ENCODE data around the gene SFT2D1.
"Not testable (repeated sequence)": the region's sequence is repeated elsewhere in the genome, so short reads cannot be mapped to it uniquely, and the experiment has no call there.

SFT2D1 gene

GRCh38 chr6:166342349-166343149, at the start of gene SFT2D1:
SFT2D1 (minus strand) TSS chr6:166342545; CDS start chr6:166342481, 64 bp downstream.
- peak in 54 of 56 donors; percentile 22 to 87 (median 72) for DNase-seq

GRCh38 chr6:166389119-166389518, 46.8 kb upstream of the SFT2D1 start:
- no peak for DNase-seq

DNA sequence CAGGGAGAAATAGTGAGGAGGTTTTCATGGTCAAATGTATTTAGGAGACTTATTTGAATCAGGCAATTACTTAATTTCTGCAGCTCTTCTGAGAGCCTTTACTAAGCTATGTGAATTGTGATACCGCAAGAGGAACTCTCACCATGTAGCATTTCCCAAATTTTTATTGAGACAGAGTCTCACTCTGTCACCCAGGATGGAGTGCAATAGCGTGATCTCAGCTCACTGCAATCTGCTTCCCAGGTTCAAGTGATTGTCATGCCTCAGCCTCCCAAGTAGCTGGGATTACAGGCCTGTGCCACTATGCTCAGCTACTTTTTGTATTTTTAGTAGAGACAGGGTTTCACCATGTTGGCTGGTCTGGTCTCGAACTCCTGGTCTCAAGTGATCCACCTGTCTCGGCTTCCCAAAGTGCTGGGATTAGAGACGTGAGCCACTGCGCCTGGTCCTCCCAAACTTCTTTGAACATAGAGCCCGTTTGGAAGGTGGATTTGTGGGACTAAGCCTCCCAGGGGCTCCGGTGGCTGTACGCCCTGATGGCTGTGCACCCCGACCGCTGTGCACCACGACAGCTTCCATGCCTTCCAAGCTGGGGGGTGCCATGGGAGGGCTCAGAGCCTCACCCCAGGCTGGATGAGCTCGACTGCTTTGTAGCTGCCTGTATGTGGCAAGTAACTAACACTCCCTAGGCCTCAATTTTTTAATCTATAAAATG, 46.1 kb upstream of the SFT2D1 start:
- no peak for DNase-seq

GRCh38 chr6:166387642-166388289, 45.4 kb upstream of the SFT2D1 start:
- no peak for DNase-seq

GRCh38 chr6:166387098-166387497, 44.8 kb upstream of the SFT2D1 start:
- DNase-seq, result not testable (repeated sequence)

GRCh38 chr6:166386111-166386510, 43.8 kb upstream of the SFT2D1 start:
- DNase-seq, result no peak

GRCh38 chr6:166383802-166384363, 41.5 kb upstream of the SFT2D1 start:
- DNase-seq, result not testable (repeated sequence)

GRCh38 chr6:166382933-166383801, 40.8 kb upstream of the SFT2D1 start, which contains the start of gene MPC1:
MPC1 (minus strand) TSS chr6:166382940; CDS start chr6:166382876, 64 bp downstream.
- DNase-seq, result peak; percentile 72 to 98 (median 94)

DNA sequence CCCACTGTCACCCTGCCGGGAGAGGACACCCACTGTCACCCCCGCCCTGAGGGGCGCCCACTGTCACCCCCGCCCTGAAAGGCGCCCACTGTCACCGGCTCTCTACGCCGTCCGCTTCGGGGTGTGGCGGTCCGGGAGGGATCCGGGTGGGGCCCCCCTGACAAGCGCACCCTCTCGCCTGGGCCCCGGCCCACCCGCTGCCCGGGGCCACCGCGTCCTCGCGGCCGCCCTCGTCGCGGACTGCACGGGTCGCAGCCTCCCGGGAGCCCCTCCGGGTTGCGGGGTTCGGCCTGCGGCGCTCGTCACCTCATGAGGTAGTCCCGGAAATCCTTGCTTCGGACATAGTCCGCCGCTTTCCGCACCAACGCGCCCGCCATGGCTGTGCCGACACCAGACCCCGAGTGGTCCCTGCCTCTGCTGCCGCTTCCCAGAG, 40.2 kb upstream of the SFT2D1 start:
- peak in 3 of 56 donors; percentile 52 to 64 (median 58) for DNase-seq

- peak in 44 of 56 donors; percentile 8 to 75 (median 40) for DNase-seq
Measured at GRCh38 chr6:166381733-166382499, 39.6 kb upstream of the SFT2D1 start.

- no peak for DNase-seq
Measured at GRCh38 chr6:166381381-166381732, 39.0 kb upstream of the SFT2D1 start.

GRCh38 chr6:166379800-166380199, 37.5 kb upstream of the SFT2D1 start:
- no peak for DNase-seq

GRCh38 chr6:166379103-166379586, 36.8 kb upstream of the SFT2D1 start:
- no peak for DNase-seq

DNA sequence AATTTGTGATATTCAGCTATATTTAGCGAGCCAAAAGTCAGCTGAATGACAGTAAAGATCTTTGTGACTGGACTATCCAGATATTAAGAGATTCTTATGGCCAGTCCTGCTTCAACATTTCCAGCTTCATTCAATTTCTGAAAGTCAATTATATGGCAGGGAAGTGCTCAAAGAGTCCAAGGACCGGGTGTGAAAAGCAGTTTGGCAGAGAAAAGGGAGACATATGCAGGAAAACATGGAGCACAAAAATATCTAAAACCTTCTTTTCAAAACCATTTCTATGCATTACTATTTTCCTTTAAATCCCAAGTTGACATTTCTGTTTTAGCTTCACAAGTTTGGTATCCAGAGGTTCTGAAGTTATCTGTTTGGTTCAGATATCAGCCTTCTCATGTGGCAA, 35.4 kb upstream of the SFT2D1 start:
- no peak for DNase-seq

DNA sequence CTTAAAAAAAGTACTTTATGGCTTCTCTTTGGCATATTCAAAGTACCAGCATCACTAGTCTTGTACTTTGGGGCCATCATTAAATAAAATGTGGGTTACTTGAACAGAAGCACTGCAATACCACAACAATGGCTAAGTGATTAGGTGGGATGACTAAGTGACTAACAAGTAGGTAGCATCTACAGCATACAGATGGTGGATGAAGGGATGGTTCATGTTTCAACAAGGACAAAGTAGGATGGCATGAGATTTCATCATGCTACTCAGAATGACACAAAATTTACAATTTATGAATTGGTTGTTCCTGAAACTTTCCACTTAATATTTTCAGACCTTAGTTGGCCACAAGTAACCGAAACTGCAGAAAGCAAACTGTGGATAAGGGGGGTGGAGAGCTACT, 32.7 kb upstream of the SFT2D1 start:
- DNase-seq, result no peak

- no peak for DNase-seq
Measured at GRCh38 chr6:166370489-166370888, 28.1 kb upstream of the SFT2D1 start.

DNA sequence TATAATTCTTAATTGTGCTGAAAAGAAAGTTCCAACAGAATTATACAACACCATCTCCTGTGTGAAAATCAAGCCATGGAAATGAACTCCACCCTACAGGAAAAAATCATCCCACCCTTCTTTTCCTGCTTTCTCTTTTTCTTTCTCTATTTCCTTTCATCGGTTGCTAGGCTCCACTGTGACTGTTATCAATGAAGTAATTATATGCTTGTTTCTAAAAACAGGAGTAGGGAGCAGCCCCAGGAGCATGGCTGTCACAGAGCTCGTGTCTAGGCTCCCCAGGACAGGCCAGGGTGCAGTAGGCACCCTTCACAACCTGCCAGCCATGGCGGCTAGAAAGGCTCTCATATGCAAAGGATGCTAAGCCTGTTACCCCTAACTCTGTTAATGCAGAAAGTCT, 27.4 kb upstream of the SFT2D1 start:
- no peak for DNase-seq

GRCh38 chr6:166366921-166367320, 24.6 kb upstream of the SFT2D1 start:
- DNase-seq, result no peak

GRCh38 chr6:166365806-166366205, 23.5 kb upstream of the SFT2D1 start:
- DNase-seq, result no peak

DNA sequence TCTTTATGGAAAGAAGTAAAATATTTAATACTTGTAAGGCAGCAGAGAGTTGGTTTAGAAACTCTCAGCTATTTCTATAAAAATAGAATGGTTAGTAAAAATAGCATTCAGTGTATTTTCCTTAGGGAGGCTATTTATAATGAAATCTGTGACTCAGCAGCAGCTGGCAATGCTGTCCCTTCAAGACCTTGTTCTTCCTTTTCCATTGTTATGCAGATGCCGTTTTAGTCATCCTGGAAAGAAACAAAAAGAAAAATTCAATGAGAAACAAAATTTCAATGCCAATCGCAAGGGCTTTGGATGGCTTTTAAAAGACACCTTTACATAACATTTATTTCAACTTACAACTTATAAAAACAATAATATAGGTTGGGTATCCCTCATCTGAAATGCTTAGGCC, 22.9 kb upstream of the SFT2D1 start:
- peak in 6 of 56 donors; percentile 11 to 52 (median 16) for DNase-seq
